ENCODE results near the gene LHX6.

- TF ChIP-seq CTCF (conservative IDR thresholded peaks at IDR 0.05 in 1 of 2, IDR thresholded peaks at IDR 0.05 in 1 of 2; ENCODE audit: low read depth in 1 of 2, low read length in 2 of 2), result no peak
- TF ChIP-seq EZH2 (IDR thresholded peaks at IDR 0.05; ENCODE audit: low read length, missing control alignments), result no peak
Observed at GRCh38 chr9:122159925-122160246, 68.9 kb downstream of the LHX6 start.

Data from fibroblast of lung (primary cell).